Stimulated activated CD4-positive, alpha-beta T cell treated with anti-CD3 and anti-CD28 coated beads, Interleukin-1b, Interleukin-23, amount 100 ng/mL, for 4 hours (primary cell): Measurements from ENCODE around the gene USP3.

ENCODE experiments used
- DNase-seq, 2 donors: peaks; one replicate each; pipeline ENCODE4 v3.0.0-alpha.2; 2020; ENCODE audit warnings: low read depth in 2 of 2

Gene USP3

DNA sequence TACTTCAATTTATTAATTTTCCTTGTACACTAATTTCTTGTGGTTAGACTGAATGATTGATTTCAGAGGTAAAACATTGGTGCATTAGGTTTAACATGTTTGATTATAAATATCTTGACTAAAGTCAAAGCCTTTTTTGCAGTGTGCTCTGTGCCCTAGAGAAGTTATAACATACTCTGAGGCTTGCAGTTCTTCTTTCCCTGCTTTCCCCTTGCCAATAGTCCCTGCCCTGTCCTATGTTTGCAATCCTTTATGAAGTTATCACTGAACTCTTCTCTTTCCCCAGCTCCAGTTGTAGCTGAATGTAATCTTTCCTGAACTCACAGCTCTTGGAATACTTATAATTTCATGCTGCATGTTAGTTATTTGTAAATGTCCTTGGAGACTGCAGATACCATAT, 35.6 kb downstream of the USP3 start:
- no peak for DNase-seq

DNA sequence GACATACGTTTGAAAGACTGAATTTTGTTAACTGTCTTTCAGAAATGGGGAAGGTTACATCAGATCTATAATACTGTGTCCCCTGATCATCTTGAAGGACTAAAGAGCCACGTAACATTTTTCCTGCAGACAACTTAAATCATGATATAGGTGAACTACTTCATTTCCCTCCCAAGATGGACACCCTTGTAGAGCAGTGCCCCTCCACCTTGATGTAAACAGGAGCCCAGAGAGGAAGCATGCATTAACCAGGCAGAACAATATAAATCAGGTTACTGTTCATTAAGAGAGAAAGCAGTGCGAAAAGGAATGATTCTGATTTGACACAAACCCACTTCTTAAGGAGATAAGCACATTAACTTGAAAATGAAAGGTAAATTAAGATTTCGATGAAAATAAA, 36.1 kb downstream of the USP3 start:
- no peak for DNase-seq

DNA sequence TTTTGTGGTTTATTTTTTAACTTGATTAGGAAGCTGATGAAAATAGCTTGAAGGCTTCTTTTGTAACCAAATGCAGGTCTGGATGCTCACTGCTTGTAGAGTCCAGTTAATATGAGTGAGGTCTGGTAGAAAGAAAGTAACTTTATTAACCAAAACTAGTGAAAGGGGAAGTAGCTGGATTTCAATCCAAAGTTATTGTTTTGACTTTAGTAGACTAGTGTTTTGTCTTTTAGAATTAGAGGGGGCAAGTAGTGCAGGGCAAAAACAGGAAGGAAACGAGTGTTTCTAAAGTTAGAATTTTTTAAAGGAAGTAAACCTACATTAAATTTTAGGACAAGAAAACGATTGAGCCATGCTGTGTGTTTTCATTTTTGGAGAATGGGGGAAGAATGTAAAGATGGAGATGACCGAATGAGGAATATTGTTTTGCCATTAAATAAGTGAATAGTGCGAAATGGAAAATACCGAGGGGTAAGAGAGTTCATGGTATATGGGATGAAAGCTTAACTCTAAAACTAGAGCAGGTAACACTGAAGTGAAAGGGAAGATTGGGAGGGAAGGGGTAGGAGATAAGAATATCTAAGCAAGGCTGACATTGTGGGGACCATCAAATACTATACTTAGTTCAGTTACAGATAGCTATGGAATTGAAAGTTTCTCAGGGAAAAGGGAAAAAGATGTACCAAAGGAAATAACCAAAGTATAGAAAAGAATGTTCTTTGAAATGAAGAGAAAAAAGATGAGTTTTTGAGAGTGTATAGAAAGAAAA, 40.0 kb downstream of the USP3 start:
- DNase-seq = no peak

DNA sequence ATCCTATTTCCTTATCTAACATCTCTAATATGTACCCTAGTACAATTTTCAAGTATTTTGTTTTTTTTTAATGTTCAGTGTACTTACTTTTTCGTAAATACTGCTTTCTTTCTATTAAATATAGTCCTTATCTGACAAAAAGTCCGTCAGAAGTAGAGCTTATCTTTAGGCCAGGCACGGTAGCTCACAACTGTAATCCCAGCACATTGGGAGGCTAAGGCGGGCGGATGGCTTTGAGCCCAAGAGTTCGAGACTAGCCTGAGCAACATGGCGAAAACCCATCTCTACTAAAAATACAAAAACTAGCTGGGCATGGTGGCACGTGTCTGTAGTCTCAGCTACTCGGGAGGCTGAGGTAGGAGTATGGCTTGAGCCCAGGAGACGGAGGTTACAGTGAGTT, 41.1 kb downstream of the USP3 start:
- no peak for DNase-seq

DNA sequence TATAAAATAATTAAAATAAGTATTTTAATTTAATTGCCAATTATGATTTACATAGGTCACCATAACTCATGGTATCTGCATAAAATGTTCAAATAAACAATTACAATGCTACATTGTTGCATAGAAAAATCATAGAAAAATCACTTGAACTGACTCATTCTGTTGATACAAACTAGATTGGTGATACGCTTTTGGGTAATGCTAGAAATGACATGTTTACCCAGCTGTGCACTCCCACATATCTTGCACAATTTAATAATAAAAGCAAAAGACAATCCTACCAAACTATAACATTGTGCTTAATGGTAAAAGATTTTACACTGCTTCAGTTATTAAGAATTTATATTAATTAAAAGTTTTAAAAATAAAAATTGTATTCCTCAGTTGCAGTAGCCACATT, 47.0 kb downstream of the USP3 start:
- no peak for DNase-seq

DNA sequence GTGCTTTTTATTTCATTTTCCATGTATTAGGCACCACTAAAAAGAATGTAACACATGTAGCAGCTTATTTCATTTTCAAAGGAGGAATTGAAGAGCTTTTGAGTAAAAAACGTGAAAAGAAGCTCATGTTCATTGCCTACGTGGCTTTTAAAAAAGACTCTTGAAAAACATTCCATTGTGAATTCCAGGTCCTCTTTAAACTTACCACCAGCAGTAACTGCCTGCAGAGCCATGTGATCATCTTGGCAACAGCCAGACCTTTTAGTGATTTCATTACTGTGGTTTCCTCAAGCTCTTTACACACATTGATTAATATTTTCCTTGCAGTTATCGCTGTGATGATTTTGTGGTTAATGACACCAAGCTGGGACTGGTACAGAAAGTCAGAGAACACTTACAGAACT, 49.0 kb downstream of the USP3 start:
- DNase-seq = no peak

DNA sequence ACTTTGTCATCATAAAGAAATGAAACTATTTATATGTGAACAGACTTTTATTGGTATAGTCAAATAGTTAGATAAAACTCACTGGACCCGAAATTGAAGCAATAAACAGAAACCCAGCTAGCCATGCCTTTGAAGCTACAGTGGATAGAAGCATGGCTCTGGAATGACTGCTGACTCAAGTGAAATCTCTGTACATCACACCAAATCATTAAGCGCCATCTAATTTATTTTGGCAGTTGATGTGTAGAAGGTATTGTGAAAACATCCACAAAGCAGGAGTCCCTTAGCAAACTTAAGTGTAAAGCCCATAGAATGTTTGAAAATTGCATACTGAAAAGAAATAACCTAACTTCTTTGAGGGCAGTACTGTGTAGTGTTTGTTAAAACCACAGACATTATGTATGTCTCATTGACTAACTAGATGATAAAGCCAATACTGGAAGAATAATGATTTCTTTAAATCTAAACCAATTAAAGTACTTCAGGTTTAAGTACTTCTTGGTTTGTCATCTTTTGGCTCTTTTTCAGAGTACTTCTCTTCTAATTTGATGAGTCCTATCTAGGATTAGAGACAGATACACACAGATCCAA, 50.0 kb downstream of the USP3 start:
- DNase-seq = no peak

DNA sequence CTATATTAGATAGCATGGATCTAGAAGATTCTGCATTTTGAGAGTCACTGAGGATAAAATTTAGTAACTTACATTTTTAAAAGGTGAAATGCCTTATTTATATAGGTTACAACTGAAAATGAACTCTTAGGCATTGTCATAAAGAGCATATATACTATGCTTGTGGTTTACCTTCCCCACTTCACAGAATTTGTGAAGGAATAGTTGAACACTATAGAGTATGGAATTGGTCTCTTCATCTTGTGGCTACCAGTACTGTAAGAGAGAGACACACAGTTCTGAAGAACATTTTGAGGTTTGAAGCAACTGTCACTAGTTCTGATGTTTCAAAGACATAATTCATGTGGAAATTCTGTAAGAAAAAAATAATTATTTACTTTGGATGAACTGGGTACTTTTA, 51.1 kb downstream of the USP3 start:
- DNase-seq = no peak

DNA sequence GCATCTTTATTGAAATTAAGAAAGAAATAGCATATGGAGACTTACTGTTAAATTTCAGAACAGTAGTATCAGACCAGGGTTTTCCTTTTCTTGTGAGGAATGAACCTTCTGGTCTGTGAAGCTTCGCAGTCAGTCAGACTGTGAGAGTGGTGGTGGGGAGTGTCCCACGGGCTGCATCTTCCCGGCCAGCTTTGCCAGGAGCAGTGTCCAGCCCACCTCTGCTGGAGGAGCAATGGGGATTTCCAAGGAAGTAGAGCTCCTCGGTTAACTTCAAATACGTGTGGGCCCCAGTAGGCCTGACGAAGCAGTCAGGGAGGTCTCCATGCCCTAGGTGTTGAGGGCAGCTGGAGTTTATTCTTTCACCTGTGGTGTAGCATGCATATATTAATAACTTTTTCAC, 51.9 kb downstream of the USP3 start:
- no peak for DNase-seq

DNA sequence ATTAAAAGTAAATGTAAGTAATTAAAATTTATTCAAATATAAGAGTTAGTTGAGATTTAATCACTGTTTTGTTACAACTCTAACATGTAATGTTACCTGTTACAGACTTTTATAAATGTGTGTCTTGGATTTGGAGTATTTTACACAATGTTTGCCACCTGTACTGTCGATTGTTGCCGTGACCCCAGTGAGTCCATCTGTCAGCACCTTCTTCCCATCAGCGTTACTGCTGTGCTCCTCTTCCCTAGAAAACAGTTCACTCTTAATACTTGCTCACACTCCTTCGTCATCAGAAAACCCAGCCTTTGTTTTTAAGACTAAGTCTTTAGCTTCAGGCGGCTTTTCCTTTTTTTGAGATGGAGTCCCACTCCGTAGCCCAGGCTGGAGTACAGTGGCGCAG, 52.3 kb downstream of the USP3 start:
- DNase-seq = no peak

DNA sequence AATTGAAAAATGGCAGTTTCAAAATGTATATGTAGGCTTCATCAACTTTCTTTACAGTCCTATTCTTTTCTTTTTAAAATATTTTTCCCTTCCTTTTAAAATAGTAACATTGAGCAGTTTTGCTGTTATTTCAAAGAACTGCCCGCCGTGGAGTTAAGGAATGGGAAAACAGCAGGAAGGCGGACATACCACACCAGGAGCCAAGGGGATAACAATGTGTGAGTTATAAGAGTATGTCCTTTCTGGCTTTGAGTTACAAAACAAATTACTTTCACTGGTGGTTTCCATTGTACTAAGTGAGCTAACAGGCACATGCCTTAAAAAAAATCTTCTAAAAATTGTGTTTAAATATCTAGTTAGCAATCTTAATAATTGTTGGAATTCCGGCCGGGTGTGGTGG, 55.4 kb downstream of the USP3 start:
- no peak for DNase-seq

DNA sequence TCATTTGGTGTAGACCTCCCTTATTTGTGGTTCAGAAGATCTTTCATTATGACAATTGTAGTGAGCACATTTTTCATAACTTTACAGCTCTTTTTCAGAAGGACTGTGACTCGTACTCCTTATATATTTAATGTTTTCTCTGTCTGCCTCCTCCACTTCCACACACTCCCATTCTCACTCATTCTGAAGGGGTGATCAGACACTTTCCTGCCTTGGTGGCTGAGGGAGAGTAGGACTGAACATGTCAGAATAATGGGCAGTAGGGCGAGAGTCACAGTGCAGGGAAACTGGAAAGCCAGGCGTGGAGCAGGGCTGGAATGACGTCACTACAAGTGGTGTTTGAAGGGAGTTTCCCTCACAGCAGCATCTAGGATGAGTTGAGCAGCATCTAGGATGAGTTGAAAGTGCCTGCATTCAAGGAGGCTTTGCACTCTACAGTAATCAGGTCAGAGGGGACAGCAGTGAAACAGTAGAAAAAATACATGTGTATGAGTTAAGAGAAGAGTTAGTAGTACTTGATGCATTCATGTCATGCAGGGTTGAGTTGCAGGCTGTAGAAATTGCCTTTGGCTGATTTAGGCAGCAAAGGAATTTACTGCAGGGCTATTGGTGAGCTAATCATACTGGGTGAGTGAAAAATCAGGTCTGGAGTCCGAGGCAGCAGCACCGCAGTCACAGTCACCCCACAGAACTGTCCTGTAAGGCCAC, 56.5 kb downstream of the USP3 start:
- peak in 1 of 2 donors; percentile 18 for DNase-seq

DNA sequence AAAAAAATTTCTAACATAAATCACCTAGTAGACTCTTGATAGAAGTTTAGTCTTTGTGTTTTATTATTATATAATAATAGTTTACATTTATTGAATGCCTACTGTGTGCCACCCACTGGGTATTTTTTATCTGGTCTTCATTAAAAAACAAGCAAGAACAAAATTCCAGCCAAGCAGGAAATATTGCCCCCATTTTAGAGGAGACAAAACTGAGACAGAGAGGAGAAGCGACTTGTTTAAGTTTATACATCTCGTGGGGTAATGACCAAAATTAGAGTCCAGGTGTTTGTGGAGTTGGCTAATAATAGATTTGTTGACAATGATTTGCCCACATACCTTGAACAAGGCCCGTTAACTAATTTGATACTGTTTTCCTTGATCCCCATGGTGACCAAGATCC, 59.7 kb downstream of the USP3 start:
- no peak for DNase-seq

DNA sequence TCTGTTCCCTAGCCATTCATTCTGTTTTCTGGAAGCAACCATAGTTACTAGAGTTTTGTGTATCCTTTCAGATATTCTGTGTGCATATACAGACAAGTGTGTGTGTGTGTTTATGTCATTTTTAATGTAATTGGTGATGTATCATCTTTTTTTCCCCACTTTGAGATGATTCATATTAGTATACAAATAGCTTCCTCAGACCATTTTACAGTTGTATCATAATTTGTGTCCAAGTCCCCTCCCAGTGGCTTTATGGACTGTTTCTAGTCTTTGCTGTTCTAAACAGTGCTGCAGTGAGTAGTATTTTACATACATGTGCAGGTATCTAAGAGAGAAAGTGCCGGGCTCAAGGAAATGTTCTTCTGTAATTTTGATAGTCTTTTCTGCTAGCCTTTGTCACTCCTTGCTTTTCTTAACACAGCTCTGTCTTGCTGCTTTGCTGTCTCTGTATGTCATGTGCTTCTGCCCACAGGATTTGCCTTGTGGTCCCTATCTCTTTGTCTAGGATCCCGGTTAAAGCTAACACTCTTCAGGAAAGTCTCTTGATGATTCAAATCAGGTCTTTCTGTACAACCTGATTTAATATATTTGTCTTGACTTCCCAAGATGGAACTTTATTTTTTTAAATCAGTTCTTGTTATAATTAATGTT, 61.3 kb downstream of the USP3 start:
- no peak for DNase-seq

DNA sequence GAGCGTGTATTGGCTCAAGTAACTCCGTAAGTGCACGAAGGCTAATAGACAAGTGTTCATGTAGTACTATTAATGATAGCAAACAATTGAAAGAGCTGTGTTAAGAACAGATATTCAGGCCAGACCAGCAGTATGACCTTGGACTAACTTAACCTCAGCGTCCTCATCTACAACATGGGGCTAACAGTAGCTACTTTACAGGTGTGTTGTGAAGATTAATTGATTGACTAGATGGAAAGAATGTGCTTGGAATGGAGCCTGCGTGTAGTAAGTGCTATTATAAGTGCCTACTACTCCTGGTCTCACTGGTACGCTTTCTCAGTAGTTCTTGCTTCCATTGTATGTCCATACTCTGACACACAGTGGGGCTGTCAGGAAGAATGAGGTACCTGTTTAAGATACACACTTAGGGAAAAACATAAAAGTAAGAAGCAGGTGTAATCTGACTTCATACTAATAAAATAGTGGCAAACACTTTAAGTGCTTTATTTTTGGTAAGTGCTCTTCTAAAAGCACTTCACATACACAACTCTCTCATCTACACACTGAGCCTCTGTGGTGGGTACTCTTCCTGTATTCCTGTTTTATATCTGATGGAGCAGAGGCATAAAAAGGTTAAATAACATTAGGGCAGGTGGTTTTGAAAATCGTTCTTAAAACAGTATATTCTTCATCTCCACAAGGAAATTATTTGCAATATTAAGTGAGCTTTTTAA, 68.5 kb downstream of the USP3 start:
- DNase-seq = no peak

DNA sequence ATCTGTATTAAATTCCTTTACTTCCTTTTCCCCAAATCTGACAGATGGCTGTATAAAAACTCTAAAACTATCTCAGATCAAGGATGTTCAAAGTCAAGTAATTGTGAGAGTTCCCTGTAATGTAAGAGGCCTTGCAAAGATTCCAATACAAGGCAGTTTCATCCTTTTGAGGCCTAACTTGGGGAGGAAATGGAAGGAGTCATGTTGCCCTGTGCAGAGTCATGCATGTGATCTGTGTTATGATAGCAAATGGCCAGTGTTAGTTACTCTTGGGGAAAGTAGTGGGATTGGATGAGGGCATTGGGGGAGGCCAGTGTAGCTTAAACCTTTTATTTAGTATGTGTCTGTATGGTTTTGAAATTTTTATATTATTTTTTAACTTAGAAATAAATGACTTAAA, 69.1 kb downstream of the USP3 start:
- DNase-seq = no peak

DNA sequence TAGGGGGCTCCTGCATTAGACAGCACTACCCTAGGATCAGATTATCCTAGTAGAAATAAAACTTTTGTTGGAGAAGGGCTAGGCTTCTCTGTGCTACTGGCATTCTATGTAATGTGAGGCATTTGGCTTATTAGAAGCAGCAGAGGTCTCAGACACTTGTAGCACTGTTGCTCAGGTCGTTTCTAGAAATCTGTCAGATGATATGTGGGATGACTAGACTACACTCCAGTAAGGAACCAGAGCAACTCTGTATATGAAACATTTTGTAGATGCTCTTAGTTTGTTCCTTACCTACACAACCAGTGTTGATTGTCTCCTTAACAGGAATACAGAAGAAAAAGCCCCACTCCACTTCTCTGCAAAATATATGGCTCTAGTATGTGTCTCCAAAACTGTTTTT, 70.9 kb downstream of the USP3 start:
- no peak for DNase-seq

DNA sequence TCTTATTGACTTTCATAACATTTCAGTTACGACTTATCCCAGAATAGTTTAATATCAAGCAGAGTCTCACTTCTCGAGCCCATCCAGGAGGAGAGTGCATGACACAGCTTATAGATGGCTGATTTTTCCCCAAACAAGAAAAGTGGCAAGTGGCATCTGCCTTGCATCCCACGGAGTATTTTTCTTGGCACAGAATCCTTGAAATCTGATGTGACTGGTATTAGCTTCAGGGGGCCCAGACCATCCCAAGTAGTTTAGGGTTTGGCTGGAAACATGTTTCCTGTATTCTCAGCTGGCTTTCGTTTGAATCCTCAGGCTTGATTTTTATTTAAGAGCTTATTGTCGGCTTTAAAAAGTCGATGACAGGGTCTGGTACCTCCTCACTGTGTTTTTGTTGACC, 72.0 kb downstream of the USP3 start:
- DNase-seq = no peak

DNA sequence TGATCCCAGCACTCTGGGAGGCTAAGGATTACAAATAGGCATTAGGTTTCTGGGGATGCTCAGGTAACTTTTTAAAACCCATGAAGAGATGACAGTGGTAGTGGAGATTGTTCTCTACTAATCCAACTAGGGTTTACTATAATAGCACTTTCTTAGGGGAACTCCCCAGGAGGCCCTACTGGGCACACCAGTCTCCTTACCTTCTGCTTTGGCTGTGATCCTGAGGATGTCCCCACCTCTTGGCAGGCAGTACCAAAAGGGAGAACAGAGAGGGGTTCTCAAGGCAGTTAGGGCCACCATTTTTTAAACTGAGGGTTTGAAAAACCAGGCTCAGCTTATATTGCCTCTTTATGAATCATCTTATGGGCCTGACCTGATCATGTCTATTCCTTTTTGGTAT, 77.8 kb downstream of the USP3 start:
- DNase-seq = no peak

DNA sequence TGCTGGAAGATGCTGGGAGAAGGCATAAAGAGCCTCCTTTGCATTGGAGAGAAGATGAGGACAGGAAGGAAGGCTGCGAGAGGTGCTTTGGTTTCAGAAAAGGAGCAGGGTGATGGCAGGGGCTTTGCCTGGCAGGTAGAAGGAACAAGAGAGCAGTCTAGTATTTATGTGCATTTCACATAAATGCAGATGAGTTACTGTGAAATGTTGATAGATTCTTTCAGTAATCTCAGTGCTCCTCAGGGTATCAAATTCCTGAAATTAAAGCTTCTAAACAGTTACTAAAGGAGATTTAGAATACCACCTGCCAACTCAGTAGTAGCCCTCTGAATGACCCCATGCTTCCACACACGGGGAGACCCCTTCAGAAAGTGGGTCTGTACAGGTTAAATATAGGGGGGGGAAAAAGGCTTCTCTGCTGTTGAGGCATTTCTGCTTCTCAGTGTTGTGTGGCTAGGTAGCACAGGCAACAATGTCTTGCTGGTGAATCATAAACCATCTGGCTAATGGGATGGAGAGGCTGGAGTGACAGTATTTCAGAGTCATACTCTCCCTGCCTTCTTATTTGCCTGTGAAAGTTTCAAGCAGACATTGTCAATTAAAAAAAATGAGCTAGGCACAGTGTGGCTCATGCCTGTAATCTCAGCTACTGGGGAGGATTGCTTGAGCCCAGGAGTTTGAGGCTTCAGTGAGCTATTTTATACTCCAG, 78.5 kb downstream of the USP3 start:
- DNase-seq = no peak

DNA sequence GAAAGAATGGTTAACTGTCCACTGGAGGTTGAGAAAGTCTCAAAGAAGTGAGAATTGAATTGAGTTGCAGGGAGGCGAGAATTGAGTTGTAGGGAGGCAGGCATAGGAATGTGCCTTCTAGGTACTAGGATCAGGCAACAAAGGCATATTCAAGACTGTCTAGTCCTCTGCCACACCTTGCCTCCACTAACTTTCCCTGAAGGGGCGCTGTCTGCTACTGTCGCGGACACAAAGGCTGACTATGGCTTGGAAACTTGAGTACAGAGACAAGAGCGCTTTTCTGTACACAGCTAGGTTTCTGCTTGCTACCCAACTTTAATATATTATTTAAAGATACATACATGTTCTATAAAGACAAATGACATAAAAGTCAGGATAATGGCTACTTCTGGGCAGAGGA, 82.4 kb downstream of the USP3 start:
- no peak for DNase-seq
